OCI-LY1 (cell line): ENCODE data around the gene ARMH1.
A peak's percentile ranks its signal among the peaks of the same experiment; 100 is the strongest.

Source experiments
- H2AFZ ChIP-seq: fragments of 200-600 bp; sonication (generic), shearing (Covaris generic); 2 replicates; pipeline ENCODE4 v1.6.0; 2014; ENCODE audit warnings: antibody characterized with exemption, mild to moderate bottlenecking, low read length
- H3F3A ChIP-seq: fragments of 200-600 bp; sonication (generic), shearing (Covaris generic); 2 replicates; pipeline ENCODE4 v1.6.0; 2014; ENCODE audit warnings: mild to moderate bottlenecking, antibody characterized with exemption, low read length, moderate library complexity; ENCODE audit not compliant: insufficient read depth
- H3K27ac ChIP-seq: fragments of 200-600 bp; sonication (generic); 2 replicates; pipeline ENCODE4 v1.5.1; 2014; ENCODE audit warnings: low read length, mixed run types, mild to moderate bottlenecking, low read depth; ENCODE audit not compliant: poor library complexity, severe bottlenecking
- H3K27me3 ChIP-seq: fragments of 200-600 bp; sonication (generic); 2 replicates; pipeline ENCODE4 v1.6.0; 2014; ENCODE audit warnings: antibody characterized with exemption, mild to moderate bottlenecking, low read length, moderate library complexity; ENCODE audit not compliant: insufficient read depth
- H3K36me3 ChIP-seq: fragments of 200-600 bp; sonication (generic); 2 replicates; pipeline ENCODE4 v1.6.1; 2014; ENCODE audit warnings: mild to moderate bottlenecking, antibody characterized with exemption, low read length, moderate library complexity, mixed read lengths; ENCODE audit not compliant: insufficient read depth
- H3K4me1 ChIP-seq: fragments of 200-600 bp; sonication (generic); 2 replicates; pipeline ENCODE4 v1.5.1; 2014; ENCODE audit warnings: mild to moderate bottlenecking, low read length, moderate library complexity; ENCODE audit not compliant: insufficient read depth, severe bottlenecking
- H3K4me2 ChIP-seq: fragments of 200-600 bp; sonication (generic), shearing (Covaris generic); 2 replicates; pipeline ENCODE4 v1.6.1; 2014; ENCODE audit warnings: low read length
- H3K4me3 ChIP-seq: fragments of 200-600 bp; sonication (generic); 2 replicates; pipeline ENCODE4 v1.5.1; 2014; ENCODE audit warnings: low read length, low read depth, mild to moderate bottlenecking, mixed read lengths; ENCODE audit not compliant: poor library complexity, severe bottlenecking
- H3K79me2 ChIP-seq: fragments of 200-600 bp; shearing (Covaris generic); 2 replicates; pipeline ENCODE4 v1.6.1; 2016; ENCODE audit warnings: mixed run types, low read length, mixed read lengths; ENCODE audit not compliant: insufficient read depth
- H3K9ac ChIP-seq: fragments of 200-600 bp; sonication (generic), shearing (Covaris generic); 2 replicates; pipeline ENCODE4 v1.6.1; 2014; ENCODE audit warnings: mild to moderate bottlenecking, low read length, mixed read lengths
- H3K9me2 ChIP-seq: fragments of 200-600 bp; sonication (generic), shearing (Covaris generic); 2 replicates; pipeline ENCODE4 v1.6.1; 2014; ENCODE audit warnings: low read depth, mild to moderate bottlenecking, low read length, mixed read lengths
- H3K9me3 ChIP-seq: fragments of 200-600 bp; shearing (Covaris generic); 2 replicates; pipeline ENCODE4 v1.6.1; 2014; ENCODE audit warnings: low read length, mixed read lengths
- H4K20me1 ChIP-seq: fragments of 200-600 bp; sonication (generic), shearing (Covaris generic); 2 replicates; pipeline ENCODE4 v1.6.0; 2016; ENCODE audit warnings: mild to moderate bottlenecking, low read length; ENCODE audit not compliant: insufficient read depth
- CTCF ChIP-seq: fragments of 200-600 bp; sonication (generic), shearing (Covaris generic); IDR thresholded peaks from 2 replicates; pipeline ENCODE4 v1.5.1; 2017; ENCODE audit warnings: mild to moderate bottlenecking, antibody characterized with exemption, low read length, moderate library complexity, mixed read lengths
- EZH2 ChIP-seq: fragments of 200-600 bp; sonication (generic), shearing (Covaris generic); IDR thresholded peaks from 2 replicates; pipeline ENCODE4 v1.8.0; 2017; ENCODE audit warnings: borderline replicate concordance, mixed run types, mild to moderate bottlenecking, antibody characterized with exemption, low read length, moderate library complexity, mixed read lengths

The ARMH1 gene

DNA sequence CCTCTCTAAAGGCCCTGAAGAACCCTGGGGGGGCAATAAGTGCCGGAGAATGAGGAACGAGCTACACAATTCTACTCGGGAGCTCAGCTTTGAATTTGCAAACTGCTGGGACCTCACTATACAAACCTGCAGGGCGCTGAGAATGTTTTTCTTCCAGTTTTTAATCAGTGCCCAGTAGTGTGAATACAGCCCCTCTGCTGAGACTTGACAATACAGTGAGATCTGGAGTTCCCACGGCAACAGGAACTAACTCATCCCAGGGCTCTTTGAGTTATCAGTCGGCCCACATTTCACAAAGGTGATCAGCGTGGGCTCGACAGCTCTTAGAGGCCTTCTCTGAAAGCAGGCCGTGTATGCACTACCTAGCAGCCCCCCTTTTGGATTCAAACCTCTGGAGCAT is 41.9 kb upstream of the ARMH1 start:
- Histone ChIP-seq H3K9ac (peak overlapping the region; percentile 93), H3K27me3 (no peaks in the 10 kb centered on the region), H3K4me1 (peaks cover 28% of the 10 kb centered on the region), H3K36me3 (peaks cover 49% of the 10 kb centered on the region), H3F3A (no peaks in the 10 kb centered on the region), H3K79me2 (peaks cover 3% of the 10 kb centered on the region), H3K4me2 (peak overlapping the region; percentile 99), H2AFZ (no peak overlapping the region), H4K20me1 (no peaks in the 10 kb centered on the region), H3K4me3 (peak overlapping the region; percentile 87), H3K9me3 (no peaks in the 10 kb centered on the region), H3K27ac (peak overlapping the region; percentile 76), H3K9me2 (no peaks in the 10 kb centered on the region)
- no peak for TF ChIP-seq EZH2
- TF ChIP-seq CTCF = no peak

DNA sequence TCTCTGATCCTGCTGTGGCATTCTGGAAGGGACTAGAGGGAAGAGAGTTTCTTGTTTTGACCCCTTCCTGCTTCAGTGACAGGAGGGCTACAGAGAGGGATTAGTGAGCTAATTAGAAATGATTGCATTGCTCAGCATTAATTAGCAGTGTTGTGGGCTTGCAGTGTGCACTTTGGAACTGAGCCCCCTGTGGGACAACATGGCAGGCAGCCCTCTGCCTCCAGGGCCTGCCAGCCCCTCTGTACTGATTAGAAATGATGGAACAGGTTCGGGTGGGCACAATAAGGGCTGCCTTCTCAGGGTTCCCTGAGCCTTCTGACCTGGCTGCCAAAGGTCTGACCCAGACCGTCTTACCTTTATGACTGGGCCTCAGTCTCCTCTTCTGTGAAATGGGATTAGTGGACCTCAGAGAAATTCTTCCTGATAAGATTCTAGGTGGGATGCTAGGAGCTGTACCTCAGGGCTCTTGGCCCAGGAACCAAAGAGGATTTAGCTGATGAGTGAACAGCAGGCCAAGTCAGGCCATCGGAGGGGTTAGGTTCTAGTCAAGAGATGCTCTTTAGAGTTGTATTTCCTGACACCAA is 39.8 kb upstream of the ARMH1 start:
- no peaks in the 10 kb centered on the region for H3F3A ChIP-seq
- no peak overlapping the region for H2AFZ ChIP-seq
- H3K4me3 ChIP-seq = no peak overlapping the region
- no peak for TF ChIP-seq EZH2
- TF ChIP-seq CTCF = no peak
- H3K79me2 ChIP-seq = peaks cover 3% of the 10 kb centered on the region
- H3K4me1 ChIP-seq = peaks cover 28% of the 10 kb centered on the region
- no peak overlapping the region; the same call in 1 of the 2 replicates for H3K9ac ChIP-seq
- H4K20me1 ChIP-seq = no peaks in the 10 kb centered on the region
- peaks cover 68% of the 10 kb centered on the region for H3K36me3 ChIP-seq
- peak overlapping the region; percentile 99; the same call in 1 of the 2 replicates for H3K4me2 ChIP-seq
- H3K27ac ChIP-seq = no peak overlapping the region
- H3K27me3 ChIP-seq = no peaks in the 10 kb centered on the region
- no peaks in the 10 kb centered on the region for H3K9me3 ChIP-seq
- no peaks in the 10 kb centered on the region for H3K9me2 ChIP-seq

- no peaks in the 10 kb centered on the region for H4K20me1 ChIP-seq
- TF ChIP-seq CTCF (no peak), EZH2 (no peak)
- H3K27ac ChIP-seq = no peak overlapping the region
- no peak overlapping the region for H3K4me3 ChIP-seq
- H3K4me2 ChIP-seq = no peak overlapping the region
- H3K27me3 ChIP-seq = no peaks in the 10 kb centered on the region
- peaks cover 74% of the 10 kb centered on the region for H3K36me3 ChIP-seq
- H3K9me3 ChIP-seq = no peaks in the 10 kb centered on the region
- no peak overlapping the region for H2AFZ ChIP-seq
- H3K9ac ChIP-seq = no peak overlapping the region
- no peaks in the 10 kb centered on the region for H3K9me2 ChIP-seq
- peaks cover 28% of the 10 kb centered on the region for H3K4me1 ChIP-seq
- H3F3A ChIP-seq = no peaks in the 10 kb centered on the region
- peaks cover 3% of the 10 kb centered on the region for H3K79me2 ChIP-seq
These were observed 39.1 kb upstream of the ARMH1 start for GRCh38 chr1:44635439-44635838.
